GM18526 (cell line): ENCODE measurements around the gene IP6K1.

Experiments
- POLR2A ChIP-seq: IDR thresholded peaks from 3 replicates; pipeline ENCODE4 v1.6.1; 2011; ENCODE audit not compliant: insufficient read length; ENCODE audit errors: extremely low read depth

The IP6K1 gene

GRCh38 chr3:49799761-49800160 is 13.4 kb upstream of the IP6K1 start, which contains the start of gene CDHR4:
TSS of gene CDHR4 (minus strand) at chr3:49799873. CDS start at chr3:49799812, 61 bp downstream.
- no peak for TF ChIP-seq POLR2A

GRCh38 chr3:49799105-49799504 is 12.8 kb upstream of the IP6K1 start:
- no peak for TF ChIP-seq POLR2A

- no peak for TF ChIP-seq POLR2A
Observed at GRCh38 chr3:49794926-49795905, 8.9 kb upstream of the IP6K1 start.

GRCh38 chr3:49794431-49794830 is 8.1 kb upstream of the IP6K1 start:
- TF ChIP-seq POLR2A = no peak

- no peak for TF ChIP-seq POLR2A
Observed at GRCh38 chr3:49793486-49794085, 7.2 kb upstream of the IP6K1 start.

- no peak for TF ChIP-seq POLR2A
Observed at GRCh38 chr3:49792371-49793150, 6.2 kb upstream of the IP6K1 start.

GRCh38 chr3:49791571-49791970 is 5.2 kb upstream of the IP6K1 start:
- TF ChIP-seq POLR2A = no peak

GRCh38 chr3:49790626-49791411 is 4.5 kb upstream of the IP6K1 start:
- no peak for TF ChIP-seq POLR2A

GRCh38 chr3:49788056-49788455 is 1.7 kb upstream of the IP6K1 start:
- TF ChIP-seq POLR2A = no peak

- TF ChIP-seq POLR2A = no peak
Observed at GRCh38 chr3:49787536-49787935, 1.2 kb upstream of the IP6K1 start.

- no peak for TF ChIP-seq POLR2A
Observed at GRCh38 chr3:49787182-49787464, 781 bp upstream of the IP6K1 start.

- TF ChIP-seq POLR2A = no peak
Observed at GRCh38 chr3:49785565-49786356, 581 bp downstream of the IP6K1 start.

GRCh38 chr3:49781415-49782199 is 4.7 kb downstream of the IP6K1 start:
- no peak for TF ChIP-seq POLR2A

GRCh38 chr3:49780080-49780974 is 6.0 kb downstream of the IP6K1 start:
- no peak for TF ChIP-seq POLR2A
